D721Med (cell line): ENCODE measurements around the gene DSCAM.

Source experiments
- DNase-seq: peaks from one replicate; pipeline ENCODE4 v3.0.0; 2011; ENCODE audit warnings: low spot score; ENCODE audit not compliant: insufficient read length
- FAIRE-seq: peaks from 2 replicates; lab custom pipeline; 2011; peaks lifted over from hg19 to GRCh38; lab: Jason Lieb, UNC
- CTCF ChIP-seq: IDR thresholded peaks from 2 replicates; pipeline ENCODE4 v1.5.1; 2012; ENCODE audit warnings: mild to moderate bottlenecking, control low read depth; ENCODE audit not compliant: insufficient read depth; ENCODE audit errors: missing control alignments

DSCAM gene

GRCh38 chr21:40635391-40635790, 211.6 kb downstream of the DSCAM start:
- FAIRE-seq, result no peak
- DNase-seq, result no peak

GRCh38 chr21:40634141-40634540, 212.8 kb downstream of the DSCAM start:
- TF ChIP-seq CTCF, result no peak
- FAIRE-seq (no peak), DNase-seq (no peak)

More at GRCh38 chr21:40635391-40635790, 211.6 kb downstream of the DSCAM start:
- no peak for TF ChIP-seq CTCF

- no peak for FAIRE-seq
- DNase-seq, result no peak
- TF ChIP-seq CTCF, result no peak
Observed at GRCh38 chr21:40633048-40633447, 213.9 kb downstream of the DSCAM start.

GRCh38 chr21:40631211-40631610, 215.7 kb downstream of the DSCAM start:
- DNase-seq (no peak), FAIRE-seq (no peak)
- no peak for TF ChIP-seq CTCF

GRCh38 chr21:40625991-40626390, 221.0 kb downstream of the DSCAM start:
- FAIRE-seq (no peak), DNase-seq (no peak)
- TF ChIP-seq CTCF, result no peak

GRCh38 chr21:40623528-40623927, 223.4 kb downstream of the DSCAM start:
- no peak for TF ChIP-seq CTCF
- FAIRE-seq, result no peak
- DNase-seq, result no peak

- no peak for TF ChIP-seq CTCF
- DNase-seq (no peak), FAIRE-seq (no peak)
Observed at GRCh38 chr21:40622531-40622930, 224.4 kb downstream of the DSCAM start.
